GM13976 (cell line): ENCODE data around the gene OR2AK2.

Experiments
- DNase-seq: peaks from one replicate; pipeline ENCODE4 v3.0.0; 2012; ENCODE audit warnings: low spot score
- CTCF ChIP-seq: IDR thresholded peaks from 2 replicates; pipeline ENCODE4 v1.5.1; 2012; ENCODE audit warnings: borderline replicate concordance, mild to moderate bottlenecking; ENCODE audit not compliant: insufficient read depth; ENCODE audit errors: extremely low read depth, missing control alignments, control extremely low read depth
- in situ Hi-C: fragments of 300-500 bp; cut with MboI; formaldehyde crosslinking; loops from one replicate; pipeline ENCODE4 v1.12.0; 2022; ENCODE audit warnings: low sequenced_read_pairs, mixed read lengths, inconsistent platforms; ENCODE audit not compliant: unreplicated experiment

The OR2AK2 gene

GRCh38 chr1:248013229-248013710 lies 48.2 kb downstream of the OR2AK2 start, which contains the start of gene OR2L5:
OR2L5 (plus strand) TSS chr1:248013660; CDS start chr1:248021948, 8,288 bp downstream.
- no peak for DNase-seq
- in situ Hi-C loops: no loop called here
- TF ChIP-seq CTCF: no peak

GRCh38 chr1:248015803-248016202 lies 50.8 kb downstream of the OR2AK2 start:
- TF ChIP-seq CTCF: no peak
- DNase-seq: no peak
- in situ Hi-C loops: no loop called here
